Left cardiac atrium (tissue), 4 donors: ENCODE data around the gene TDRD7. TPM values are rescaled to one million over a fixed set of nuclear protein-coding genes. Genes with fewer than 3 reads are reported as not detected.

ENCODE experiments used
- ATAC-seq, 2 donors: fragments of 200-7000 bp; cut with Tn5 transposase; one replicate each; pipeline ENCODE4 v1.9.1; 2020; ENCODE audit warnings: mild to moderate bottlenecking in 2 of 2, moderate library complexity in 2 of 2
- DNase-seq: peaks from one replicate; pipeline ENCODE4 v3.0.0-alpha.2; 2020
- intact Hi-C, 2 donors: fragments of 100-400 bp; cut with DNase I; formaldehyde crosslinking; loops; one replicate each; pipeline versions ENCODE4 v1.14.1 to v1.15.1; 2022 to 2023
- microRNA-seq, 2 donors: library from miRNA; unstranded; fragments of <30 nt; microRNA quantifications; one replicate each; pipeline ENCODE4 v1.2.0, GENCODE V29; 2020
- total RNA-seq, 2 donors: library from RNA; stranded (reverse); fragmentation: NEBNext Ultra II Directional; extraction: Animal tissue kit (Norgen Biotek cat#: 25700); gene quantifications; one replicate each; pipeline ENCODE4 v1.2.1, GENCODE V29; 2021
- donor health status: DM: no; HTN: yes; CAD: no.
- donor health status: DM: no; HTN: yes; CAD: no; lungs with severe emphysema.
- donor health status: DM: yes; HTN: yes; CAD: no.
- donor health status: Dilated cardiomyopathy.

The TDRD7 gene
- total RNA-seq, 2 donors from 2014 or later, result 8.6 to 10.0 TPM

GRCh38 chr9:97535771-97536170 is 123.9 kb downstream of the TDRD7 start:
- DNase-seq, result no peak
- ATAC-seq, result peak; percentile 21 to 36
- intact Hi-C loops, result loop anchor here in 1 of 2 donors (5.0 kb wide), 1 partner anchor 33 kb away; the partner anchor contains the start of gene TMOD1

GRCh38 chr9:97536480-97536879 is 124.6 kb downstream of the TDRD7 start:
- intact Hi-C loops, result loop anchor here in 1 of 2 donors (5.0 kb wide), 1 partner anchor 34 kb away; the partner anchor contains the start of gene TMOD1
- ATAC-seq (no peak), DNase-seq (no peak)

GRCh38 chr9:97543561-97543960 is 131.7 kb downstream of the TDRD7 start:
- ATAC-seq, result no peak
- DNase-seq, result no peak
- intact Hi-C loops, result no loop called here

- no peak for DNase-seq
- intact Hi-C loops, result no loop called here
- ATAC-seq, result peak; percentile 52 to 56
Observed at GRCh38 chr9:97545486-97545885, 133.6 kb downstream of the TDRD7 start.

Small RNAs within 50 kb of the gene (microRNA-seq; reads per million reads assigned to microRNA genes)
- 0 reads per million in 2 donors for gene MIR1302-8

Other genes with a start within 250 kb of the TDRD7 start
- gene CCDC180, start 104.4 kb upstream of the TDRD7 start, total RNA-seq, result 1 to 10 TPM; 1.6 to 1.9 TPM
- gene TMOD1, start 89.6 kb downstream of the TDRD7 start, total RNA-seq, result 100 to 1,000 TPM; 142 to 149 TPM
- 10 to 100 TPM; 15.5 to 18.6 TPM for gene TSTD2, start 221.3 kb downstream of the TDRD7 start, total RNA-seq
- 10 to 100 TPM; 22.4 to 22.7 TPM for gene NCBP1, start 221.7 kb downstream of the TDRD7 start, total RNA-seq